GM19455 (cell line): Measurements from ENCODE around the gene TMEM42.
"Not testable (repeated sequence)": the region's sequence is repeated elsewhere in the genome, so short reads cannot be mapped to it uniquely, and the experiment has no call there.

ENCODE experiments used
- ATAC-seq: cut with Tn5 transposase; IDR thresholded peaks from one replicate; pipeline ENCODE4 v1.9.1; 2021; ENCODE audit not compliant: unreplicated experiment

TMEM42 gene

GRCh38 chr3:44861412-44862225 is at the start of gene TMEM42:
TMEM42 (plus strand) TSS chr3:44861912; CDS start chr3:44861925, 13 bp downstream.
- ATAC-seq = peak; percentile 97

- no peak for ATAC-seq
Observed at GRCh38 chr3:44814751-44815150, 47.0 kb upstream of the TMEM42 start.

GRCh38 chr3:44816334-44816733 is 45.4 kb upstream of the TMEM42 start:
- ATAC-seq = not testable (repeated sequence)

- not testable (repeated sequence) for ATAC-seq
Observed at GRCh38 chr3:44821206-44821605, 40.5 kb upstream of the TMEM42 start.

GRCh38 chr3:44825264-44825925 is 36.3 kb upstream of the TMEM42 start:
- ATAC-seq = no peak

GRCh38 chr3:44827196-44827595 is 34.5 kb upstream of the TMEM42 start:
- no peak for ATAC-seq

GRCh38 chr3:44831232-44831631 is 30.5 kb upstream of the TMEM42 start:
- no peak for ATAC-seq

- ATAC-seq = no peak
Observed at GRCh38 chr3:44832032-44832431, 29.7 kb upstream of the TMEM42 start.

GRCh38 chr3:44832965-44833364 is 28.7 kb upstream of the TMEM42 start:
- ATAC-seq = no peak

GRCh38 chr3:44833394-44833793 is 28.3 kb upstream of the TMEM42 start:
- no peak for ATAC-seq

GRCh38 chr3:44835684-44836083 is 26.0 kb upstream of the TMEM42 start:
- ATAC-seq = no peak

- ATAC-seq = no peak
Observed at GRCh38 chr3:44842376-44842775, 19.3 kb upstream of the TMEM42 start.

GRCh38 chr3:44845528-44846520 is 15.9 kb upstream of the TMEM42 start:
- ATAC-seq = no peak

- ATAC-seq = no peak
Observed at GRCh38 chr3:44848634-44849033, 13.1 kb upstream of the TMEM42 start.

GRCh38 chr3:44856663-44857062 is 5.0 kb upstream of the TMEM42 start:
- ATAC-seq = not testable (repeated sequence)

- ATAC-seq = no peak
Observed at GRCh38 chr3:44860117-44860516, 1.6 kb upstream of the TMEM42 start.

GRCh38 chr3:44862226-44862637 is 520 bp downstream of the TMEM42 start:
- peak; percentile 38 for ATAC-seq

- ATAC-seq = no peak
Observed at GRCh38 chr3:44865272-44866035, 3.7 kb downstream of the TMEM42 start.

GRCh38 chr3:44867421-44868111 is 5.9 kb downstream of the TMEM42 start:
- no peak for ATAC-seq
